Effector CD4-positive, alpha-beta T cell (primary cell): ENCODE measurements around the gene MPL.

Source experiments
- DNase-seq: peaks from one replicate; pipeline ENCODE4 v3.0.0-alpha.2; 2020

MPL gene

DNA sequence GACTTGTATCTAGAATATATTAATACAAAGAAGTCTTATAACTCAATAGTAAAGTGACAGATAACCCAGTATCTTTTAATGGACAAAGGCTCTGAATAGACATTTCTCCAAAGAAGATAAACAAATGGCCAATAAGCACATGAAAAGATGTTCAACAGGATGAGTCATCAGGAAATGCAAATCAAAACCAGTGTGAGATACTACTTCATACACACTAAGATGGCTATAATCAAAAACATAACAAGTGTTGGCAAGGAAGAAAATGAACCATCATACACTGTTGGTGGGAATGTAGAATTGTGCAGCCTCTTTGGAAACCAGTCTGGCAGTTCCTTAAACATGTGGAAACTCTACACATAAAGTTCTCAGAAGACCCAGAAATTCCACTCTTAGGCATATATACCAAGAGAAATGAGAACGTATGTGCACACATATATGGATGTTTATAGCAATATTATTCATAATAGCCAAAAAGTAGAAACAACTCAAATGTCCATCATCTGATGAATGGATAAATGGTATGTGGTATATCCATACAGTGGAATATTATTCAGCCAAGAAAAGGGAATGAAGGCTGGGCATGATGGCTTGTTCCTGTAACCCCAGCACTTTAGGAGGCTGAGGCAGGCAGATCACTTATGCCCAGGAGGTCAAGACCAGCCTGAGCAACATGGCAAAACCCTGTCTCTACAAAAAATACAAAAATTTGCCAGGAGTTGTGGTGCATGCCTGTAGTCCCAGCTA lies 9.9 kb upstream of the MPL start:
- no peak for DNase-seq

DNA sequence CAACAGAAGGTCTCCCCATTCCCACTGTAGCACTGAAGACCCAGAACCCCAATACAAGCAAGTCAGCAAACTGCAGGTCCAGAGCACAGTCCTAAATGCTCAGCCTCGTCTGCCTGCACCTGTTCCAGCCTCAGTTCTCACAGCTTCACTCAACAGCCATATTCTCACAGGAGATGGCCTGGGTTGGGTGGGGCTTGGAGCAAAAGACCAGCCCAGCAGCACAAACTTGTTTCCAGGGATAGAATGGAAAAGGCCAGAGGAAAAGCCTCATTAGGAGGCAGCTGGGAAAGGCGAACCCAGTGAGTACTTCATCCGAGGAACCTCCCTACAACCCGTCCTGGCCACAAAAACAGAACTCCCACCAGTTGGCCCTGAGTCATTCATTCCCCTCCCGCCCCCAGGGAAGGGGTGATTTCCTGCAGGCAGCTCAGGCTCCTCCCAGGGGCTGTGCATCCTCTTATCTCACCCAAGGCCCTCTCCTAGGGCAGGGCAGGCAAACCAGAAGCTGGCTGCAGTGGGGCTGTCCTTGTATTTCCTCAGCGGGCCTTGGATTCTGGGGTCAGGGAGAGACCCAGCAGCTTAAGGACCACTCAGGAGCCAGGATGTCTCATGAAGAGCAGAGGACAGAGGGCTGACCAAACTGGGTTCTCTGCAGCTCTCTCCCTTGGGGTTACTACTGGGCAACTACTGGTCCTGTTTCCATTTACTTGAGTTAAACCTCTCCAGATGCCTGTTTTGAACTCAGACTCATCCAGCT lies 7.4 kb upstream of the MPL start:
- no peak for DNase-seq

DNA sequence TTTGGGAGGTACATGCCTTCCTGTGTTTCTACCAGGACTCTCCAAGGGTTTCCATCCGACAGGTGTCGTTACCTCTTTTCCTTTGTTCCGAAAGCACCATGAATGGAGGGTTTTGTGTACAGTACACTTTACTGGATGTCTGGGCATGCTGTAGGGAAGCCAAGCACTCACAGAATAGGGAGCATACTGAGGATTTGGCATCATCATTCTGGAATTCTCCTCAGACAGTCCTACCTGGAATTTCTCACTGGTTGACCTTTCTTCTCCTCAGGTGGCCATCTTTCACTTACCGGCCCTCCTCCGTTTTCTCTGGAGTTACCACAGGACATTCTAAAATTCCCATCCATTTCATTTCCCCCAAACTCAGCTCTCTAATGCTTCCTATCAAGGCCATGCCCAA lies 5.9 kb upstream of the MPL start:
- no peak for DNase-seq

DNA sequence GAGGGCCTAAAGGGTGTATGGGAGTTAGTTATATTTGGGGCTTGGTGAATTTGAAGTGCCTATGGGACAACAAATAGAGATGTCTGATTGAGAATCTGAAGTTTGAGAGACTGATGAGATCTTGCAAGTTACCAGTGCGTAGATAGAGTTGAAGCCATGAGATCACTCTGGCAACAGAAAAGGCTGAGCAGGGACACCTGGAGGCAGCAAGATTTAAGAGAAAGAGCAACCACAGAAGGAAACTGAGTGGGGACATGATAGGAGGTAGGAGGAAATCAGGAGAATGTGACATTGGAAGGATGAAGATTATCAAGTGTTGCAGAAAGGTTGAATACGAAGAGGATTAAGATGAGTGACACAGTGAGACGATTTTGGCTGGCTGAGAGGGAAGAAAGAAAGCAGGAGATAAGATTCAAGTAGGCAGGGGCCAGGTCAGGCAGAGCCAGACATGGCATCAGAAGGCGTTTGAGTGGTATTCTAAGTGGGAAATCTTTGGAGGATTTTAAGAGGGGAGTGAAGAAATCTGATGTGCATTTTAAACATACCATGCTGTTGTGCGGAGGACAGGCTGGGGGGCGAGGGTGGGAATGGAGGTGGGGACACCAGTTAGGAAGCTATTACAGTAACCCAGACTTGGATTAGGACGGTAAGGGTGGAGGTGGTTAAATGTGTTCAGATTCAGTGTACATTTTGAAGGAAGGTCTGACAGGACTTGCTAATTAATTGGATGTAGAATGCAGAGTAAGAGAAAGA lies 3.0 kb upstream of the MPL start:
- DNase-seq: no peak

DNA sequence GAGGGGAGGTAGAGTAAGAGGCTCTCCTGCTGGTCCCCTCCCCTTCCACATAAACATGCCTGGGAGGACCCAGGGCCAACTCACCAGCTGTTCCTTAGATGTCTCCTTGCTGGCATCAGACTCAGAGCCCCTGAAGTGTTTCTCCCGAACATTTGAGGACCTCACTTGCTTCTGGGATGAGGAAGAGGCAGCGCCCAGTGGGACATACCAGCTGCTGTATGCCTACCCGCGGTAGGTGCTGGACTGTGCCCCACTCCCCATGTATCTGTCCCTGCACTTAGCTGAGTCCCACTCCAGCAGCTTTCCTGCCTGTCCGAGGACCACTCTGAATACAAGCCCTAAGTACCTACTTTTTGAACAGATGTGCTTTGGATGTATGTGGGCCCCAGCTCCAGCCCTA lies 383 bp downstream of the MPL start:
- no peak for DNase-seq

DNA sequence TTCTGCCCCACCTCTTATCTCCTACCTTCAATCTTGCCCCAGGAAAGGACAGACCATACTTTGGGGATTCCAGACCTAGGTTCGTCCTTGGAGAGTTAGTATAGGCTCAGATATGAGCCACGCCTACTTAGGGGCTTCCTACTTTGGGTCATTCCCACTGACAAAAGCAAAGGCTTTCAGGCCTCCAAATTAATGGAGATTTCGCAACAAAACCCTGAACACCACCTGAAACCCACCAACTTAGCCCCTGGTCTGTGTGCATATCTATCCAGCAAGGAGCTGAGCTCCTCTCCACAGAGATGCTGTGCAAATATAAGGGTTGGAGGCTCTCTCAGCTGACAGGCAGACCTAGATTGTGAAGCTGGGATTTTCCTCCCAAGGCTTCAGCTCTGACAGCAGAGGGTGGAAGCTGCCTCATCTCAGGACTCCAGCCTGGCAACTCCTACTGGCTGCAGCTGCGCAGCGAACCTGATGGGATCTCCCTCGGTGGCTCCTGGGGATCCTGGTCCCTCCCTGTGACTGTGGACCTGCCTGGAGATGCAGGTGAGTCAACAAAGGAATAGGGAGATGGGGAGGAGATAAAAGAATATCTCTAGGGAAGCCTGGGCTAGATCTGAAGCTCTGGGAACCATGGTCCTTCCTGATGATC lies 2.1 kb downstream of the MPL start:
- DNase-seq: no peak

DNA sequence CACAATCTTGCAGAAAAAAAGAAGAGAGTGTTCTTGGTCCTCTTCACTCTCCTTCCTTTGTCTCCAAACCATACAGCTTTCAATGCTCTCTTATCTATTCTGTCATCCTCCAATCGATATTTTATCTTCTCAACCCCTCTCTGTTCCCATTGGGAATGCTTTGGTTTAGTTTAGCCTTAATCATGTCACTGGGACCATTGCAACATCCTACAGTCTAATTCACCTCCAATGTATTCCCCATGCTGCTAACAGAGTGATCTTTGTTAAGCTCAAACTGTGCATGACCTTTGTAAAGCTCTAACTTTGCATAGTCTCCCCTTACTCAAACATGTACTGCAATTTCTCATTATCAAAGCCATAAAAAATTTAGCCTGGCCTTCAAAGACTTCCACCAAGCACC lies 2.9 kb downstream of the MPL start:
- no peak for DNase-seq

DNA sequence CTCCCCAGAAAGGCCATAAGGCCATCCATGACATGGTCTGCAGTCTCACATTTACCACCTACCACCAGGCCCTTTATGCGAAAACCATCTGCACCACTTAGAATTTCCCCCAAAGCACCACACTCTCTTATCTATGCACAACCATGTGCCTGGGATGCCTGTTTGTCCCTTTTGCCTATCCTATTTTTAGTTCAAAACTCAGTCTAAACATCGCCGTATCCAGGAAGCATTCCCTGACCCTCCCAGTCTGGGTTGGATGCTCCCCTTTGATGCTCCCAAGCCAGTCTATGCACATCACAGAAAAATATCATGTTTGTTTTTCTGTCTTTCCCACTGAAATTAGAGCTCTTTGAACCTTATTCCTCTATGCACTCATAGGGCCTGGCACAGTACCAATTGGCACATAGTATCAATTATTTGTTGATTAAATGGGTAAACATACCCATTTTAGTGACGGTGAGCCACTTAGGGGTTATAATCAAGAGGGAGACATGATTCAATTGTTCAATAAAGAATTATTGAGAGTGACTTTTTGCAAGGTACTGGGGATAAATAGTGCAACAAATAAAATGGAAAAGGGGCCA lies 6.7 kb downstream of the MPL start:
- DNase-seq: no peak

DNA sequence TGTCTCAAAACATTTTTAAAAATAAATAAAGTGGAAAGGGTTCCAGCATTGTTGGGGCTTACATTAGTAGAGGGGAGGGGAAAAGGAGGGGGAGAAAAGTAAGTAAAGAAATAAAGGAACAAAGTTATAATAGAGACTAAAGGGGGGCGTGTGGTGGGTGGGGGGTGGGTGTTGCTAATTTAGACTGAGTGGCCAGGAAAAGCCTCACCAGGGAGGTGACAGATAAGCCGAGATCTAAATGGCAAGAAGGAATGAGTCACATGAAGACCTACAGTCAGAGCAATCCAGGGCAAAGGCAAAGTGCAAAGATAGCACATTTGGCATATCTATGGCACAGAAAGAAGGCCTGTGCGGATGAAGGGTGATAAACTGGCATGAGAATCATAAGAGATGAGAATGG lies 7.5 kb downstream of the MPL start:
- DNase-seq: no peak

DNA sequence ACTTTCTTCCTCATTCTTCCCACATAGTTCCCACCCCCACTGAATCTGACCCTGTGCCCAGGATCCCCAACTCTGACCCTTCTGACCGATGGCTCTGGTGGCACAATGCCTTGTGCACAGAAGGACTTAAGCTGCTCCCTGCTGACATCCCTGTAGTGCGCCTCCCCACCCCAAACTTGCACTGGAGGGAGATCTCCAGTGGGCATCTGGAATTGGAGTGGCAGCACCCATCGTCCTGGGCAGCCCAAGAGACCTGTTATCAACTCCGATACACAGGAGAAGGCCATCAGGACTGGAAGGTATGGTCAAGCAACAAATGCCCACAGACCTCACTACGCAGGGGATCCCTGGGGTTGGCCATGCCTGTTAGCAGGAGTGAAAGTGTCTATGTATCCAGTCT lies 9.0 kb downstream of the MPL start:
- DNase-seq: no peak

DNA sequence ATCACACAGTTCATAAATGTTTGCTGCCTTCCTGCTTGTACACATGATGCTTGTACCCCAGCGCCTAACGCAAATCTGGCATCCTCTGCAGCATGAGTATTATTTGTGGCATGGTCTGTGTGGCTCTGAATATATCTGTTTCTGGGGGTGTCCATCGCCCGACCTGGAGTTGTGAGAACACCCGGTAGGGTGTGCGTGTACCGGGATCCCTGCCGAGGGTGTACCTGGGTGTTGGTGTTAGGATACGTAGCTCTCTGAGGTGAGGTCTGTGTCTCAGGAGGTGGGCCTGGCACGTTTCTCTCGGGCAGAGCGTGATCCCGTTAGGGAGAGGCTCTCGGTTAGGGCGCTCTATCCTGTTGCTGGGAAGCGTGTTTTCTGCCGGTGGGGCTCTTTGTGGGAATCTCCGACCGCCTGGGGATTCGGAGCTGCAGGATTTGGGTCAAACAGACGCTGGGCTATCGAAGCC lies 10.8 kb downstream of the MPL start:
- no peak for DNase-seq

DNA sequence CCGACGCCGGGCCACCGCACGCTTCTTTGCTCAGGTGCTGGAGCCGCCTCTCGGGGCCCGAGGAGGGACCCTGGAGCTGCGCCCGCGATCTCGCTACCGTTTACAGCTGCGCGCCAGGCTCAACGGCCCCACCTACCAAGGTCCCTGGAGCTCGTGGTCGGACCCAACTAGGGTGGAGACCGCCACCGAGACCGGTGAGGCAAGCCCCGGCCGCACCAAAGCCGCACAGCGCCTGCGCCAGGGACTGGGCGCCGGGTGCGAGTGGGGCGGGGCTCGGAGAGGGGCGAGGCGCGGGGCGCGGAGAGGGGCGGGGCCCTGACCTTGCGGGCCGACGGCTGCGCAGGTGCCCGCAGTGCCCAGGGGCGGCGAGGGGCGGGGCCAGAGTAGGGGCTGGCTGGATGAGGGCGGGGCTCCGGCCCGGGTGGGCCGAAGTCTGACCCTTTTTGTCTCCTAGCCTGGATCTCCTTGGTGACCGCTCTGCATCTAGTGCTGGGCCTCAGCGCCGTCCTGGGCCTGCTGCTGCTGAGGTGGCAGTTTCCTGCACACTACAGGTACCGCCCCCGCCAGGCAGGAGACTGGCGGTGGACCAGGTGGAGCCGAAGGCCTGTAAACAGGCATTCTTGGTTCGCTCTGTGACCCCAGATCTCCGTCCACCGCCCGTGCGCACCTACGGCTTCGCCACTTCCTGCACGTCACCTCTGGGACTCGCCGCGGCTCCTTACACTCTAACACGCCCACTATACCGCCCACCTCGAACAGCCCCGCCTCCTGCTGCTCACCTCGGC lies 11.4 kb downstream of the MPL start:
- peak; percentile 35 for DNase-seq

DNA sequence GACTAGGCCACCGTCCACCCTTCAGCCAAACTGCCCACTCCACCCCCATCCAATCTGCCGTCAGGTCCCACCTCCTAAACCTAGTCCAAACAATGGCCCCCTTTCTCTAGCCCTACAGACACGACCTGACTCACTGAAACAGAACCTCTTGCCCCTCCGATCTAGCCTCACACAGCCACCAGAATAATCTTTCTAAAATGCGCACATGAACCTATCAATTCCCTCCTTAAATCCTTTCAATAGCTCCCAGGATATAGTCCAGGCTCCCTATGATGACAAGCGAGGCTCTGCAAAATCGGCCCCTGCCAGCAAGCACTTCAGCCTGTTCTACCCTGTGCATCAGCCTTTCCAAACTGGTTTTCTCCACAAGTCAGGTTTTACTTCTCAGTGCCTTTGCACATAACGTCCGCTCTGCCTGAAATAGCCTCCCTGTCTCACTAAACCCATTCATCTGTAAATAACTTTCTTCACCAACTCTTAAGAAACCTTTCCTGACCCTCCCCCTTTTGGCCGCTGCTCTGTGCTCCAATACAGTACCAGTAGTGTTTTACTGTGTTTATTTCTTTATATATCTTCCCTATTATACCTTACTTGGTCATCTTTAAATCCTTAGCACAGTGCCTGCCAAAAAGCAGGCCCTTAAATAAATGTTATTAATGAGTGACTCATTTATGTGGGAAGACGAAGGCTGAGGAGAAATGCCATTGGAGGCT lies 12.1 kb downstream of the MPL start:
- no peak for DNase-seq

DNA sequence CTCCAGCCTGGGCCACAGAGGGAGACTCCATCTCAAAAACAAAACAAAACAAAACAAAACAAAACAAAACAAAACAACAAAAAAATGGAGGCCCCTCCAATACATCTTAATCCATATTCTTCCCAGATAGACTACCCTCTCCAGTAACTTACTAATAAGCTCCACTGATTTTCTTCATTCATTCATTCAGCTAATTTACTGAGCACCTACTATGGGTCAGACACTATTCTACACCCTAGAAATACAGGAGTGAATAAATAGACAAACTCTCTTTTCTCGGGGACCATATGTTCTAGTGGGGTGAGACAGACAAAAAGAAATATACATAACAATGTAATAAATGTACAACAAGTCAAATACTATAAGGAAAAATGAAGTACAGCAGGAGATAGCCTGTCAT lies 13.4 kb downstream of the MPL start:
- no peak for DNase-seq

DNA sequence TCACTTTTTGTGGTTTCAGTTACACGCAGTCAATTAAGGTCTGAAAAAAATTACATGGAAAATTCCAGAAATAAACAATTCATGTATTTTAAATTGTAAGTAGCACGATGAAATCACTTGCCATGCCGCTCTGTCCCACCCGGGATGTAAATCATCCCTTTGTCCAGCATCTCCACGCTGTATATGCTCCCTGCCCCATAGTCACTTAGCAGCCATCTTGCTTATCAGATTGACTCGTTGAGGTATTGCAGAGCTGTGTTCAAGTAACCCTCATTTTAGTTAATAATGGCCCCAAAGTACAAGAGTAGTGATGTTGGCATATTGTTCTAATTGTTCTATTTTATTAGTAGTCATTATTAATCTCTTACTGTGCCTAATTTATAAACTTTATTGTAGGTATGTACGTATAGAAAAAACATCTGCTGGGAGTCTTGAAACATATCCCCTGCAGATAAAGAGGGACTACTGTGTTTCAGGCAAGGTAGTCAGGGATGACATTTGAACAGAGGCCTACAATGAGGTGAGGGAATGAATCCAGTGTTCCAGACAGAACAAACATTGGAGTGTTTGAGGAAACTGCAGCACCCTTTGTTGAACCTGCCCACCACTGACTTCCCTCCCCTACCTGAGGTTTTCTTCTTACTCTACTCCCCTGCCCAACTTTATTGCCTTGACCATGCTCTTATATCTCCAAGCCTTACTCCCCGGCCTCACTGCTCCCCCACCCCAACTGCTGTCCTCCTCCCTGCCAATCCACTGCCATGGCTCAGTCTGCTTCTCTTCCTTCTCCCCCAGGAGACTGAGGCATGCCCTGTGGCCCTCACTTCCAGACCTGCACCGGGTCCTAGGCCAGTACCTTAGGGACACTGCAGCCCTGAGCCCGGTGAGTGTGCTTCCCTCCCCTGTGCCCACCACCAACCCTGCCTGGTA lies 14.1 kb downstream of the MPL start:
- no peak for DNase-seq

DNA sequence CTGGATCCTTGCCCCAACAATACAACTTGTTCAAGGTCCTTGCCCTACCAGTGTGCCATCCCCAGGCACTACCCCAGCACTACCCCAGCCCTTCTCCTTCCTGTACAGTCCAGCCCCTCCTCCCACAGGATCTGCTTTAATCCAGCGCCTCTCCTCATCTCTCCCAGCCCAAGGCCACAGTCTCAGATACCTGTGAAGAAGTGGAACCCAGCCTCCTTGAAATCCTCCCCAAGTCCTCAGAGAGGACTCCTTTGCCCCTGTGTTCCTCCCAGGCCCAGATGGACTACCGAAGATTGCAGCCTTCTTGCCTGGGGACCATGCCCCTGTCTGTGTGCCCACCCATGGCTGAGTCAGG lies 14.7 kb downstream of the MPL start:
- no peak for DNase-seq

DNA sequence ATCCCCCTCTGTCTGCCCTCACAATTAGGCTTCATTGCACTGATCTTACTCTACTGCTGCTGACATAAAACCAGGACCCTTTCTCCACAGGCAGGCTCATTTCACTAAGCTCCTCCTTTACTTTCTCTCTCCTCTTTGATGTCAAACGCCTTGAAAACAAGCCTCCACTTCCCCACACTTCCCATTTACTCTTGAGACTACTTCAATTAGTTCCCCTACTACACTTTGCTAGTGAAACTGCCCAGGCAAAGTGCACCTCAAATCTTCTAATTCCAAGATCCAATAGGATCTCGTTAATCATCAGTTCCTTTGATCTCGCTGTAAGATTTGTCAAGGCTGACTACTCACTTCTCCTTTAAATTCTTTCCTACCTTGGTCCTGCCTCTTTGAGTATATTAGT lies 15.3 kb downstream of the MPL start:
- no peak for DNase-seq

DNA sequence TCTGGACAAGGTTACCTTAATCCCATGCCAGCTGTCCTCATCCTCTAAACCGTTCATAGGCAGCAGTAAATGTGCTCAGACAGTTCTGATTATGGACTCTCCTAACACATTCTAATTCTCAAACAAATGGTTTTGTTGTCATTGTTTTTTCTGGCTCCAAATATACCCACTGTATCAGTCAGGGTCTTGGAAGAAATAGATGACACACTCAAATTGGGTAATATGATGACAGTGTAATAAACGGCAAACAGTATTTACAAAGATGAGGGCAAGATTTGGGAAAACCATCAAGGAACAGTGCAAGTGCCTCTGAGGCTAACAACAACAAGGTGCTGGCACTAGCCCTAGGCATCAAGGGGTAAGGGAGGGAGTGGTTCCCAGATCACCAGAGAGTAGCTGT lies 16.9 kb downstream of the MPL start:
- no peak for DNase-seq

DNA sequence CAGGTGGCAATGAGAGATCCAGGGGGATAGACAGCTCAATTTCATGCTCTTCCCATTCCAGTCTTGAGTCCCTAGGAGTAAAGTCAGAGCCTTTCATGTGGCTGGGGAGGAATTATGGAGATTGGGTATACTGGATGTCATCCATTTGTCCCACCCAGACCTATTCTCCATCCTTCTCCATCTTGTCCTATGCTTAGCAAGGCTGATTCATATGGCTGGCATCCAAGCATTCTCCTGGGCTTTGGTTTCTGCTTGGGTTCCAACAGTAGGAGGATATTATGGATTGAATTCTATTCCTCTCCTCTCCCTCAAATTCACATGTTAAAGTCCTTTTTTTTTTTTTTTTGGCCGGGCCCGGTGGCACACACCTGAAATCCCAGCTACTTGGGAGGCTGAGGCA lies 17.3 kb downstream of the MPL start:
- DNase-seq: no peak

DNA sequence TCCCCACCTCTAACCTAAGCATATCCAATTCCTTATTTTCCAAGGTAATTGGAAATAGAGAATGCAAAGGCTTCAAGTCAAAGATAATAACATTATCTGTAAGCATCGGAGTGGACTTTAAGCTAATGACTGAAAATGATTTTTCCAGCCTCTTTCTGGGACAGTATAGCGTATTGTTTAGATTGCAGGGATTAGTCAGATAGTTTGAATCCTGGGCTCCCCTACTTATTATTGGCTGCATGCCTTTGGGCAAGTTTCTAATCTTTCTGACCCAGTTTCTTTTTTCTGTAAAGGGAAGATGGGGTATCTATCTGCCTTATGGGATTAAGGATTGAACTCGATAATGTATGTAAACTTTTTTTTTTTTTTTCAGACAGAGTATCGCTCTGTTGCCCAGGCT lies 19.6 kb downstream of the MPL start:
- DNase-seq: no peak
